ENCODE data around the gene SLC10A3. TPM values are rescaled to one million over a fixed set of nuclear protein-coding genes. Genes with fewer than 3 reads are reported as not detected.

Gene SLC10A3
- total and polyA plus RNA-seq, 2 of the 8 experiments (the other 6 are each of a cell fraction or from before 2014, with no cell fraction given), result 6.8 to 9.5 TPM

- H3K79me2 ChIP-seq (ENCODE audit: control insufficient read depth in 1 of 2, insufficient read depth in 2 of 2, low read length in 2 of 2), result no peaks in the 10 kb centered on the region
- WGBS, 2 experiments (ENCODE audit: extremely low coverage in 1 of 2, insufficient coverage in 1 of 2, insufficient read length in 1 of 2, insufficient replicate concordance in 2 of 2, low coverage in 1 of 2, low lambda C conversion rate in 2 of 2, missing lambda C conversion rate in 1 of 2), result no CpG with 5 or more reads among the region's 16 CpGs
- H2AK5ac ChIP-seq (ENCODE audit: low read depth, low read length), result no peak overlapping the region
- FAIRE-seq, result no peak
- H4K91ac ChIP-seq (replicated peaks; ENCODE audit: insufficient read length, low read length), result no peak overlapping the region
- no peak overlapping the region for H3K4me3 ChIP-seq (ENCODE audit: extremely low read depth in 1 of 4, insufficient read depth in 2 of 4, low read depth in 3 of 4, low read length in 4 of 4)
- DNase-seq (ENCODE audit: low read depth in 1 of 2, low spot score in 2 of 2), result no peak
- H3K36me3 ChIP-seq (ENCODE audit: control insufficient read depth in 2 of 4, insufficient read depth in 4 of 4, low read length in 3 of 4), result peaks cover 5 to 20% (median 14%) of the 10 kb centered on the region in 4 experiments; a peak in 7 of 8 replicates
- no peak overlapping the region for H3K4me2 ChIP-seq (ENCODE audit: insufficient read depth in 1 of 2, low read depth in 2 of 2, low read length in 2 of 2)
- H4K8ac ChIP-seq (ENCODE audit: extremely low read depth, insufficient read depth, low read length), result no peak overlapping the region
- H3K9me3 ChIP-seq (ENCODE audit: insufficient read depth in 2 of 2, low read depth in 1 of 2, low read length in 1 of 2), result no peaks in the 10 kb centered on the region
- no peak overlapping the region for H3K23ac ChIP-seq (ENCODE audit: insufficient read length)
- no peak overlapping the region for H2AFZ ChIP-seq (ENCODE audit: low read length)
- no peak overlapping the region for H4K5ac ChIP-seq (ENCODE audit: insufficient read length, low read depth, low read length)
- H3K27me3 ChIP-seq (replicated peaks in 1 of 4; ENCODE audit: control insufficient read depth in 3 of 4, extremely low read depth in 1 of 4, insufficient read depth in 3 of 4, low read length in 3 of 4), result no peaks in the 10 kb centered on the region
- H3K56ac ChIP-seq (replicated peaks; ENCODE audit: insufficient read length, low read depth, low read length), result no peak overlapping the region
- no peaks in the 10 kb centered on the region for H3K79me1 ChIP-seq (ENCODE audit: low read depth, low read length)
- POLR2A ChIA-PET (ENCODE audit: partially characterized antibody), result interaction anchor here (1.2 to 3.2 kb wide), 3 partner anchors 13 to 132 kb away, joined by 3 to 26 read pairs (median 6); partner anchors contain the start of genes IKBKG and RPL10
- no peak overlapping the region for H2BK20ac ChIP-seq (ENCODE audit: low read length)
- H3K14ac ChIP-seq (ENCODE audit: insufficient read length), result no peak overlapping the region
- peaks cover 0 to 6% (median 0%) of the 10 kb centered on the region in 4 experiments; a peak in 2 of 7 replicates for H3K4me1 ChIP-seq (replicated peaks in 1 of 4; ENCODE audit: control insufficient read depth in 3 of 4, insufficient read depth in 4 of 4, low read length in 3 of 4)
- no peak overlapping the region for H3K27ac ChIP-seq (ENCODE audit: low read depth, low read length)
- peaks cover 2% of the 10 kb centered on the region; the same call in 1 of the 2 replicates for H3K23me2 ChIP-seq (ENCODE audit: low read depth, low read length)
- no peak overlapping the region for H3K18ac ChIP-seq (ENCODE audit: extremely low read depth, low read length)
- no peak overlapping the region for H2BK12ac ChIP-seq (ENCODE audit: low read depth, low read length)
- H2BK5ac ChIP-seq (ENCODE audit: low read depth, low read length), result no peak overlapping the region
- H2BK15ac ChIP-seq (ENCODE audit: low read length), result no peak overlapping the region
- no peak overlapping the region for H3K9ac ChIP-seq (replicated peaks in 1 of 4; ENCODE audit: extremely low read depth in 1 of 4, low read depth in 3 of 4, low read length in 3 of 4)
- H4K20me1 ChIP-seq (replicated peaks in 1 of 2; ENCODE audit: control insufficient read depth in 1 of 2, insufficient read depth in 2 of 2, low read length in 2 of 2), result peaks cover 2 to 8% of the 10 kb centered on the region in 2 experiments
- H2BK120ac ChIP-seq (replicated peaks; ENCODE audit: low read depth, low read length), result no peak overlapping the region
- no peak overlapping the region for H3K4ac ChIP-seq (replicated peaks; ENCODE audit: insufficient read length, low read depth, low read length)
- CTCF ChIA-PET (ENCODE audit: partially characterized antibody), result interaction anchor here (0.6 to 1.2 kb wide), 6 partner anchors 9 to 70 kb away, joined by 3 to 5 read pairs (median 3); partner anchors contain the start of genes LAGE3 and SLC10A3
- no peak for TF ChIP-seq SIN3A (conservative IDR thresholded peaks at IDR 0.05 in 1 of 2, IDR thresholded peaks at IDR 0.05 in 1 of 2; ENCODE audit: low read depth in 1 of 2, low read length in 2 of 2)
- no peak for TF ChIP-seq EGR1 (IDR thresholded peaks at IDR 0.05; ENCODE audit: borderline replicate concordance, low read depth, low read length)
- TF ChIP-seq HDAC6 (IDR thresholded peaks at IDR 0.05; ENCODE audit: low read depth, low read length), result no peak
- TF ChIP-seq BRCA1 (IDR thresholded peaks at IDR 0.05; ENCODE audit: low read depth, low read length), result no peak
- no peak for TF ChIP-seq TBP (IDR thresholded peaks at IDR 0.05; ENCODE audit: low read depth, low read length)
- no peak for TF ChIP-seq RBBP5 (IDR thresholded peaks at IDR 0.05; ENCODE audit: borderline replicate concordance, low read depth, low read length)
- no peak for TF ChIP-seq HDAC2 (IDR thresholded peaks at IDR 0.05; ENCODE audit: borderline replicate concordance in 1 of 2, low read depth in 2 of 2, low read length in 2 of 2)
- TF ChIP-seq PHF8 (conservative IDR thresholded peaks at IDR 0.05; ENCODE audit: low read depth, low read length), result no peak
- TF ChIP-seq POU5F1 (IDR thresholded peaks at IDR 0.05; ENCODE audit: low read depth, low read length), result no peak
- no peak for TF ChIP-seq ATF3 (IDR thresholded peaks at IDR 0.05; ENCODE audit: insufficient read depth, low read depth, low read length)
- no peak for TF ChIP-seq CBX8 (IDR thresholded peaks at IDR 0.05; ENCODE audit: borderline replicate concordance, low read depth, low read length)
- no peak for TF ChIP-seq EZH2 (IDR thresholded peaks at IDR 0.05; ENCODE audit: low read depth, low read length, severe bottlenecking)
- TF ChIP-seq RFX5 (IDR thresholded peaks at IDR 0.05; ENCODE audit: borderline replicate concordance, low read depth, low read length), result no peak
These were observed 41.2 kb upstream of the SLC10A3 start for GRCh38 chrX:154531626-154532025.

Measured in H1 (cell line).